22Rv1 (cell line): ENCODE measurements around the gene ENO2.

Source experiments
- H3K27ac ChIP-seq: fragments of 450-650 bp; 2 replicates; pipeline ENCODE4 v1.5.1; 2017
- CTCF ChIP-seq: fragments of 450-650 bp; IDR thresholded peaks from 2 replicates; pipeline ENCODE4 v1.5.1; 2017; ENCODE audit warnings: mild to moderate bottlenecking
- ZFX ChIP-seq: fragments of 450-650 bp; IDR thresholded peaks from 2 replicates; pipeline ENCODE4 v1.6.1; 2017; ENCODE audit warnings: antibody characterized with exemption, borderline replicate concordance

ENO2 gene

DNA sequence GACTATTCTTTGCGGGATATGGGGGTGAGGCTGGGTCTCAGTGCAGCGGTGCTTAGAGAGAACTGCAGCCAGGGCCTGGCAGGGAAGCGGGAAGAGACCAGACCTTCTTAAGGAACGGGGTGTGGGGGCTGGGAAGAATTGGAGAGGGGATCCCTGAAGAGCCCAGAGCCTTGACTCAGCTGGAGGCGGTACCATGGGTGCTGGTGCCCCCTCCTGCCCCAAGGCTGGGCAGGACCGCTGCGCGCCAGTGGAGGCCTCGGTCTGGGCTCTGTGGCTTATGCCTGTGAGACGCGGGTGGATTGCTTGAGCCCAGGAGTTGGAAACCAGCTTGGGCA, 27.9 kb downstream of the ENO2 start:
- no peak for TF ChIP-seq ZFX
- no peak for TF ChIP-seq CTCF
- H3K27ac ChIP-seq, result peak overlapping the region; percentile 100

DNA sequence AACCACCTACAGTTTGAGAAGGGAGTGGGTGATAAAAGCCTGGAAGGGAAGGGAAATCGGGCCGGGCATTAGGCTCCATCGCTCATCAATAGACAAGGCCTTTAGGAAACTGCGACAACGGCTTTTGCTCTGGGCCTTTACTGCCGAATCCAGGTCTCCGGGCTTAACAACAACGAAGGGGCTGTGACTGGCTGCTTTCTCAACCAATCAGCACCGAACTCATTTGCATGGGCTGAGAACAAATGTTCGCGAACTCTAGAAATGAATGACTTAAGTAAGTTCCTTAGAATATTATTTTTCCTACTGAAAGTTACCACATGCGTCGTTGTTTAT, 29.0 kb downstream of the ENO2 start:
- TF ChIP-seq ZFX (no peak), CTCF (no peak)
- peak overlapping the region; percentile 100 for H3K27ac ChIP-seq

DNA sequence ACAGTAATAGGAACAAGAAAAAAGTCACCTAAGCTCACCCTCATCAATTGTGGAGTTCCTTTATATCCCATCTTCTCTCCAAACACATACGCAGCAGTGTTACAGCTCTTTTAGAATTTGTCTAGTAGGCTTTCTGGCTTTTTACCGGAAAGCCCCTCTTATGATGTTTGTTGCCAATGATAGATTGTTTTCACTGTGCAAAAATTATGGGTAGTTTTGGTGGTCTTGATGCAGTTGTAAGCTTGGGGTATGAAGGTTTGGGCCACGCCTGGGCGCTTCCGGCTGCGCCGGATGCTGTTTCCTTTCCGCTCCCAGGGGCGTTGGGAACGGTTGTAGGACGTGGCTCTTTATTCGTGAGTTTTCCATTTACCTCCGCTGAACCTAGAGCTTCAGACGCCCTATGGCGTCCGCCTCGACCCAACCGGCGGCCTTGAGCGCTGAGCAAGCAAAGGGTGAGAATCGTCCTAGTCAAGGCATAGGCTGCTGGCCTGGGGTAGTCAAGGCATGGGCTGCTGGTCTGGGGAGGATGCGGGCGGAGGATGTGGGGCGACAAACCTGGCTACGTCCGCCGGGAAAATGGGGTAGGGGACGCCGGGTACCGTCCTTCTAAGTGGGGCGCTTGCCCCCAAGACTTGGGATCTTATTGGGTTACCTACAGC, 29.5 kb downstream of the ENO2 start, which contains the start of the genes C12orf57 and RNU7-1:
C12orf57 (plus strand) TSS at position 301 of the 659 bp plus-strand sequence; CDS start at position 401, 100 bp downstream.
RNU7-1 (plus strand) TSS at position 95 of the 659 bp plus-strand sequence.
- peak within 1 kb of the TSS; percentile 100 for H3K27ac ChIP-seq

GRCh38 chr12:6944381-6945186, 30.2 kb downstream of the ENO2 start:
- H3K27ac ChIP-seq, result peak overlapping the region; percentile 100
- TF ChIP-seq CTCF (peak; percentile 97), ZFX (no peak)

More for the DNA sequence above, 29.5 kb downstream of the ENO2 start, which contains the start of the genes C12orf57 and RNU7-1:
- TF ChIP-seq ZFX, result no peak

DNA sequence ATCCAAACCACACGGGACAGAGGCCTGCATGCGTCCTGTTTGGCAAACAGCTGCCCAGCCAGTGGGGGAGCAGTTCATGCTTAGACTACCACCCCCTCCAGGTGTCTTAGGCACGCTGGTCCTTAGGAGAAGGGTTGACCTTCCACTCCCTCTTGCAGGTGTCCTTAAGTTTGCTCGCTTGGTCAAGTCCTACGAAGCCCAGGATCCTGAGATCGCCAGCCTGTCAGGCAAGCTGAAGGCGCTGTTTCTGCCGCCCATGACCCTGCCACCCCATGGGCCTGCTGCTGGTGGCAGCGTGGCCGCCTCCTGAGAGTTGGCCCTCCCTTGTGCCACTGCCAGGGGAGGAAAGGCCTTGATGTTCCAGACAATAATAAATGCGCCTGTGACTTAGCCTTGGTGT, 31.2 kb downstream of the ENO2 start:
- TF ChIP-seq ZFX (no peak), CTCF (no peak; the same call in 1 of the 2 replicates)

GRCh38 chr12:6946033-6946919, 31.9 kb downstream of the ENO2 start:
- peak overlapping the region; percentile 100 for H3K27ac ChIP-seq
- TF ChIP-seq CTCF, result 0 out of 2 replicates have a peak, but pooled peaks have one; percentile 5
- TF ChIP-seq ZFX, result no peak

More for the DNA sequence above, 31.2 kb downstream of the ENO2 start:
- peak overlapping the region; percentile 100 for H3K27ac ChIP-seq

DNA sequence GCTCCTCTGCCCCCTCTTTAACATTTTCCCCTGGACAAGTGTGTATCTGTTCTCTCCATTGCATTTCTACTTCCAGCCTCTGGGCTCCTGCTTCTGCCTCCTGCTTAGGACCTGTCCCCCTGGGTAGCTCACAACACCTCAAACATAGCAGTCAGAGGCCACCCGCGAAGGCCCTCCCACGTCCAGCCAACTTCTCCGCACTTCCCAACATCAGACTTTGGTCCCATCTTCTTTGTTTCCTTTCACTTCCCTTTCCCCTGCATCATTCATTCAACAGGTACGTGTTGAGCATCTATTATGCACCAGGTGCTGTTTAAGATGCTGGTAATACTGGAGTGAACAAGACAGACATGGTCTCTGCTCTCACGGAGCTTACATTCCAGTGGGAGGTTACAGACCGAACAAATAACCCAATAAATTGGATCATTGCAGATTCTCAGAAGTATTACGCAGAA, 32.6 kb downstream of the ENO2 start:
- H3K27ac ChIP-seq, result peak overlapping the region; percentile 100
- no peak for TF ChIP-seq ZFX
